B cell (primary cell): Measurements from ENCODE around the gene KCNQ5. TPM values are rescaled to one million over a fixed set of nuclear protein-coding genes. Genes with fewer than 3 reads are reported as not detected.
"Not testable (repeated sequence)": the region's sequence is repeated elsewhere in the genome, so short reads cannot be mapped to it uniquely, and the experiment has no call there.

ENCODE experiments used
- ATAC-seq: fragments of 200-7000 bp; cut with Tn5 transposase; one replicate; pipeline ENCODE4 v1.10.0; 2021; ENCODE audit warnings: low read depth, mild to moderate bottlenecking, moderate number of reproducible peaks, moderate library complexity
- CTCF ChIA-PET: fragments of 350-600 bp; sonication (Branson Sonifier 250); formaldehyde crosslinking; loops from one replicate; lab custom pipeline; 2021; ENCODE audit warnings: antibody characterized with exemption, inconsistent platforms; lab: Charles Lee
- POLR2A ChIA-PET: fragments of 350-600 bp; sonication (Branson Sonifier 250); formaldehyde crosslinking; loops from one replicate; lab custom pipeline; 2021; ENCODE audit warnings: antibody characterized with exemption; lab: Charles Lee
- DNase-seq: peaks from one replicate; pipeline ENCODE4 v3.0.0; 2013
- H2AFZ ChIP-seq: 2 replicates; pipeline ENCODE4 v1.6.1; 2012; ENCODE audit warnings: mild to moderate bottlenecking, low read depth, low read length; ENCODE audit not compliant: insufficient read depth, poor library complexity, severe bottlenecking
- H3K27ac ChIP-seq, 2 donors: 1 replicate in 1 of 2; 2 replicates in 1 of 2; pipeline ENCODE4 v1.5.1; 2012 to 2013; ENCODE audit warnings: low read length in 2 of 2, mild to moderate bottlenecking in 2 of 2, moderate library complexity in 1 of 2
- H3K27me3 ChIP-seq, 4 experiments: fragments of 200-600 bp in 1 of 4; sonication (generic) in 1 of 4; replicated peaks in 1 of 4; 1 replicate in 2 of 4; 2 replicates in 2 of 4; pipeline versions ENCODE4 v1.6.1 to v1.7.0; 2013 to 2016; ENCODE audit warnings: low read length in 3 of 4, mild to moderate bottlenecking in 2 of 4, mixed read lengths in 1 of 4, moderate library complexity in 1 of 4; ENCODE audit not compliant: insufficient read depth in 4 of 4, control insufficient read depth in 3 of 4; ENCODE audit errors: control extremely low read depth in 1 of 4
- H3K36me3 ChIP-seq, 2 experiments: replicated peaks in 1 of 2; 1 replicate in 1 of 2; 2 replicates in 1 of 2; pipeline versions ENCODE4 v1.6.1 to v1.7.1; 2013; ENCODE audit warnings: low read length in 1 of 2; ENCODE audit not compliant: insufficient read depth in 2 of 2, control insufficient read depth in 1 of 2; ENCODE audit errors: control extremely low read depth in 1 of 2, extremely low read depth in 1 of 2
- H3K4me1 ChIP-seq, 2 donors: fragments of 200-600 bp in 1 of 2; sonication (generic) in 1 of 2; 1 replicate in 1 of 2; 2 replicates in 1 of 2; pipeline versions ENCODE4 v1.5.1 to v1.6.1; 2013 to 2017; ENCODE audit warnings: low read length in 2 of 2; ENCODE audit not compliant: control insufficient read depth in 2 of 2, insufficient read depth in 2 of 2
- H3K4me2 ChIP-seq: replicated peaks from 2 replicates; pipeline ENCODE3; 2012; ENCODE audit warnings: mild to moderate bottlenecking, low read depth, low read length; ENCODE audit not compliant: poor library complexity, severe bottlenecking
- H3K4me3 ChIP-seq, 5 experiments: fragments of 200-600 bp in 1 of 5; sonication (generic) in 1 of 5; 1 replicate in 3 of 5; 2 replicates in 2 of 5; pipeline versions ENCODE4 v1.5.1 to v1.7.0; 2011 to 2016; ENCODE audit warnings: low read length in 4 of 5, mild to moderate bottlenecking in 4 of 5, low read depth in 2 of 5, control low read depth in 1 of 5, moderate library complexity in 1 of 5; ENCODE audit not compliant: insufficient read depth in 1 of 5; ENCODE audit errors: control extremely low read depth in 1 of 5, extremely low read depth in 1 of 5
- H3K79me2 ChIP-seq: fragments of 200-600 bp; sonication (generic); one replicate; pipeline ENCODE4 v1.6.0; 2016; ENCODE audit warnings: low read length; ENCODE audit not compliant: control insufficient read depth, insufficient read depth
- H3K9ac ChIP-seq: fragments of 200-600 bp; sonication (generic); 2 replicates; pipeline ENCODE4 v1.6.1; 2017; ENCODE audit warnings: mild to moderate bottlenecking, low read length, moderate library complexity
- H3K9me3 ChIP-seq, 3 donors: one replicate each; pipeline versions ENCODE4 v1.6.1 to v1.7.1; 2013; ENCODE audit warnings: low read length in 2 of 3; ENCODE audit not compliant: control insufficient read depth in 2 of 3, insufficient read depth in 1 of 3; ENCODE audit errors: control extremely low read depth in 1 of 3
- H4K20me1 ChIP-seq: 2 replicates; pipeline ENCODE4 v1.6.0; 2012; ENCODE audit warnings: mild to moderate bottlenecking, low read length; ENCODE audit not compliant: insufficient read depth, control insufficient read depth, poor library complexity, severe bottlenecking
- H3K27ac Mint-ChIP-seq: one replicate; pipeline ENCODE4 v1.8.0; 2021; ENCODE audit warnings: mixed read lengths
- H3K27me3 Mint-ChIP-seq: one replicate; pipeline ENCODE4 v1.8.0; 2021; ENCODE audit warnings: mixed read lengths
- H3K4me1 Mint-ChIP-seq: one replicate; pipeline ENCODE4 v1.8.0; 2021; ENCODE audit warnings: mixed read lengths
- H3K4me3 Mint-ChIP-seq: one replicate; pipeline ENCODE4 v1.8.0; 2021; ENCODE audit warnings: mixed read lengths
- H3K9me3 Mint-ChIP-seq: one replicate; pipeline ENCODE4 v1.8.0; 2022; ENCODE audit warnings: mixed read lengths; ENCODE audit not compliant: insufficient read depth
- EZH2 ChIP-seq: IDR thresholded peaks from 2 replicates; pipeline ENCODE4 v1.6.1; 2012; ENCODE audit warnings: borderline replicate concordance, low read depth, mild to moderate bottlenecking, moderate library complexity, low read length; ENCODE audit not compliant: insufficient read depth, poor library complexity, severe bottlenecking
- WGBS: methylation state at CpG from one replicate; pipeline ENCODE4 v1.1.5; 2013; ENCODE audit warnings: missing lambda C conversion rate; ENCODE audit not compliant: insufficient coverage; 5-methylcytosine and 5-hydroxymethylcytosine counted together
- intact Hi-C: fragments of 100-400 bp; cut with micrococcal nuclease; formaldehyde crosslinking; loops from one replicate; pipeline ENCODE4 v1.10.0; 2022
- polyA plus RNA-seq: library from polyadenylated mRNA; depleted of rRNA; stranded (reverse); fragments of >200 nt; gene quantifications from 2 replicates; pipeline ENCODE4 v1.2.3, GENCODE V29; 2012
- total RNA-seq, 2 donors: library from RNA; stranded (reverse); fragments of 120-200 nt in 1 of 2; gene quantifications; 1 replicate in 1 of 2; 2 replicates in 1 of 2; pipeline versions ENCODE4 v1.2.3 to v1.2.4, GENCODE V29; 2013 to 2022
- TF ChIP-seq, protein P1 (sequence below): fragments of 200-600 bp; IDR thresholded peaks from one replicate; pipeline ENCODE4 v1.8.0; 2022; ENCODE audit warnings: antibody characterized with exemption, mild to moderate bottlenecking

KCNQ5 gene
- total and polyA plus RNA-seq, 2 donors (not counting 1 experiment from before 2014, with no cell fraction given), result 2.3 to 9.4 TPM

DNA sequence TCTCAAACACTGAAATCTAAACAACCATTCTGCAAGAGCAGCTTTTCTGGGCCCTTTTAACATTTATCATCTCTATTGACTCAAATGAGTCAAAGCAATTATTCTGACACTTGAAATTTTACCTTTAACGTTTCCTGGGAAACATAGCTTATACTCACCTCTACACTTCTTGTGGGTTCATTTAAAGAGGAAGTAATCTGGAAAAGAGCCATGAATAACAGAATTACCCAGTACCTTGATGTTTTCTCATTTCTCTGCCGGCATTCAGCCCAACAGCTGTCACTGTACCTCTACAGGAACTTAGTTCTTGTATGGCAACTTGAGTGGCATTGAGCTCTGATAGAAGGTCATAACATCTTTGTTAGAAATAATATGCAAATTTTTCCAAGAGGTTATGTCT, 272.2 kb downstream of the KCNQ5 start:
- ATAC-seq (no peak), DNase-seq (no peak)
- Mint-ChIP-seq H3K27me3 (no peaks in the 10 kb centered on the region), H3K4me1 (no peaks in the 10 kb centered on the region), H3K9me3 (peaks cover 4% of the 10 kb centered on the region), H3K27ac (no peak overlapping the region), H3K4me3 (no peak overlapping the region)
- ChIA-PET POLR2A (no interaction called here), CTCF (no interaction called here)
- Histone ChIP-seq H3K9ac (no peak overlapping the region), H3K27me3 (no peaks in the 10 kb centered on the region), H3K9me3 (peaks cover 0 to 7% (median 0%) of the 10 kb centered on the region in 3 donors), H3K27ac (no peak overlapping the region), H3K4me2 (no peak overlapping the region), H3K4me3 (no peak overlapping the region), H4K20me1 (no peaks in the 10 kb centered on the region), H2AFZ (no peak overlapping the region), H3K79me2 (peaks cover 7% of the 10 kb centered on the region), H3K36me3 (no peaks in the 10 kb centered on the region), H3K4me1 (no peaks in the 10 kb centered on the region)
- TF ChIP-seq, protein P1, sequence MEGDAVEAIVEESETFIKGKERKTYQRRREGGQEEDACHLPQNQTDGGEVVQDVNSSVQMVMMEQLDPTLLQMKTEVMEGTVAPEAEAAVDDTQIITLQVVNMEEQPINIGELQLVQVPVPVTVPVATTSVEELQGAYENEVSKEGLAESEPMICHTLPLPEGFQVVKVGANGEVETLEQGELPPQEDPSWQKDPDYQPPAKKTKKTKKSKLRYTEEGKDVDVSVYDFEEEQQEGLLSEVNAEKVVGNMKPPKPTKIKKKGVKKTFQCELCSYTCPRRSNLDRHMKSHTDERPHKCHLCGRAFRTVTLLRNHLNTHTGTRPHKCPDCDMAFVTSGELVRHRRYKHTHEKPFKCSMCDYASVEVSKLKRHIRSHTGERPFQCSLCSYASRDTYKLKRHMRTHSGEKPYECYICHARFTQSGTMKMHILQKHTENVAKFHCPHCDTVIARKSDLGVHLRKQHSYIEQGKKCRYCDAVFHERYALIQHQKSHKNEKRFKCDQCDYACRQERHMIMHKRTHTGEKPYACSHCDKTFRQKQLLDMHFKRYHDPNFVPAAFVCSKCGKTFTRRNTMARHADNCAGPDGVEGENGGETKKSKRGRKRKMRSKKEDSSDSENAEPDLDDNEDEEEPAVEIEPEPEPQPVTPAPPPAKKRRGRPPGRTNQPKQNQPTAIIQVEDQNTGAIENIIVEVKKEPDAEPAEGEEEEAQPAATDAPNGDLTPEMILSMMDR, result no peak
- no peak for TF ChIP-seq EZH2
- no CpG with 5 or more reads among the region's 2 CpGs for WGBS
- intact Hi-C loops, result no loop called here

DNA sequence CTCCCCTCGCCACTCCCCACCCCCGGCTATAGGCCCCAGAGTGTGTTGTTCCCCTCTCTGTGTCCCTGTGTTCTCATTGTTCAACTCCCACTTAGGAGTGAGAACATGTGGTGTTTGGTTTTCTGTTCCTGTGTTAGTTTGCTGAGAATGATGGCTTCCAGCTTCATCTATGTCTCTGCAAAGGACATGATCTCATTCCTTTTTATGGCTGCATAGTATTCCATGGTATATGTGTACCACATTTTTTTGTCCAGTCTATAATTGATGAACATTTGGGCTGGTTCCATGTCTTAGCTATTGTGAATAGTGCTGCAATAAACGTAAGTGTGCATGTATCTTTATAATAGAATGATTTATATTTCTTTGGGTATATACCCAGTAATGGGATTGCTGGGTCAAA, 276.4 kb downstream of the KCNQ5 start:
- H3K9me3 ChIP-seq, H3K27ac ChIP-seq, H3K9me3 Mint-ChIP-seq, H3K4me3 Mint-ChIP-seq, intact Hi-C loops, H3K9ac ChIP-seq, H3K4me3 ChIP-seq, DNase-seq, POLR2A ChIA-PET, H2AFZ ChIP-seq, H3K27me3 Mint-ChIP-seq, H3K27ac Mint-ChIP-seq, H3K4me2 ChIP-seq, ATAC-seq, H3K27me3 ChIP-seq, H3K36me3 ChIP-seq, H4K20me1 ChIP-seq, H3K4me1 ChIP-seq, CTCF ChIA-PET: not testable (repeated sequence)
- peaks cover 24% of the 10 kb centered on the region for H3K79me2 ChIP-seq
- no CpG with 5 or more reads among the region's 3 CpGs for WGBS
- H3K4me1 Mint-ChIP-seq, result peaks cover 10% of the 10 kb centered on the region
